Activated T-cell treated with anti-CD3 and anti-CD28 coated beads, Interleukin-2, amount 50 U/mL, for 1 hour (primary cell): ENCODE data around the gene RPEL1.

ENCODE experiments used
- DNase-seq: peaks from one replicate; pipeline ENCODE4 v3.0.0-alpha.2; 2020

Gene RPEL1

GRCh38 chr10:103281753-103282152 is 36.1 kb downstream of the RPEL1 start:
- DNase-seq, result no peak

- no peak for DNase-seq
Observed at GRCh38 chr10:103282961-103283360, 37.3 kb downstream of the RPEL1 start.

GRCh38 chr10:103284170-103284569 is 38.5 kb downstream of the RPEL1 start:
- no peak for DNase-seq

GRCh38 chr10:103287992-103288391 is 42.3 kb downstream of the RPEL1 start:
- no peak for DNase-seq

GRCh38 chr10:103291588-103291987 is 45.9 kb downstream of the RPEL1 start:
- DNase-seq, result no peak

GRCh38 chr10:103295374-103296015 is 49.8 kb downstream of the RPEL1 start:
- DNase-seq, result no peak
